H9 (cell line): ENCODE data around the gene SEPTIN7. TPM values are rescaled to one million over a fixed set of nuclear protein-coding genes. Genes with fewer than 3 reads are reported as not detected.

Source experiments
- DNase-seq: peaks from one replicate; pipeline ENCODE4 v3.0.0-alpha.2; 2017
- H2AFZ ChIP-seq: one replicate; pipeline ENCODE4 v1.6.1; 2013; ENCODE audit warnings: mild to moderate bottlenecking, low read length, control low read depth, moderate library complexity
- H2AK5ac ChIP-seq: 2 replicates; pipeline ENCODE4 v1.6.1; 2013; ENCODE audit warnings: low read length, control low read depth, mixed read lengths; ENCODE audit not compliant: insufficient read length
- H2BK120ac ChIP-seq: one replicate; pipeline ENCODE4 v1.6.1; 2013; ENCODE audit warnings: low read depth, mild to moderate bottlenecking, low read length, control low read depth, inconsistent platforms; ENCODE audit not compliant: poor library complexity, severe bottlenecking
- H2BK12ac ChIP-seq: 2 replicates; pipeline ENCODE4 v1.6.1; 2013; ENCODE audit warnings: low read length, control low read depth, mixed read lengths, low read depth; ENCODE audit not compliant: insufficient read length
- H2BK15ac ChIP-seq: 2 replicates; pipeline ENCODE4 v1.6.1; 2013; ENCODE audit warnings: low read depth, low read length, control low read depth
- H2BK20ac ChIP-seq: one replicate; pipeline ENCODE4 v1.6.1; 2013; ENCODE audit warnings: low read depth, mild to moderate bottlenecking, low read length, control low read depth, inconsistent platforms; ENCODE audit not compliant: poor library complexity, severe bottlenecking
- H2BK5ac ChIP-seq: 2 replicates; pipeline ENCODE4 v1.6.1; 2013; ENCODE audit warnings: low read length, control low read depth, mixed read lengths; ENCODE audit not compliant: insufficient read length
- H3K14ac ChIP-seq: 2 replicates; pipeline ENCODE4 v1.6.1; 2013; ENCODE audit warnings: low read length, control low read depth; ENCODE audit not compliant: insufficient read depth
- H3K18ac ChIP-seq: 2 replicates; pipeline ENCODE4 v1.6.1; 2013; ENCODE audit warnings: low read depth, mild to moderate bottlenecking, mixed read lengths, low read length, control low read depth; ENCODE audit not compliant: insufficient read length
- H3K23ac ChIP-seq: 2 replicates; pipeline ENCODE4 v1.6.1; 2013; ENCODE audit warnings: low read length, control low read depth, mixed read lengths, low read depth; ENCODE audit not compliant: insufficient read length
- H3K23me2 ChIP-seq: 2 replicates; pipeline ENCODE4 v1.6.1; 2013; ENCODE audit warnings: low read depth, mild to moderate bottlenecking, mixed read lengths, low read length, control low read depth; ENCODE audit not compliant: insufficient read length, poor library complexity, severe bottlenecking
- H3K27ac ChIP-seq: 2 replicates; pipeline ENCODE4 v1.5.1; 2013; ENCODE audit warnings: low read length, control low read depth, mixed read lengths, low read depth; ENCODE audit not compliant: insufficient read length
- H3K27me3 ChIP-seq: 2 replicates; pipeline ENCODE4 v1.6.1; 2013; ENCODE audit warnings: low read length, control low read depth, inconsistent platforms; ENCODE audit not compliant: insufficient read depth
- H3K4ac ChIP-seq: 2 replicates; pipeline ENCODE4 v1.6.1; 2013; ENCODE audit warnings: low read depth, mild to moderate bottlenecking, control low read depth, inconsistent platforms, low read length, moderate library complexity
- H3K4me1 ChIP-seq: 2 replicates; pipeline ENCODE4 v1.6.1; 2013; ENCODE audit warnings: low read length, control low read depth, inconsistent platforms; ENCODE audit not compliant: insufficient read depth
- H3K4me2 ChIP-seq: 2 replicates; pipeline ENCODE4 v1.6.1; 2013; ENCODE audit warnings: low read length, control low read depth, mixed read lengths; ENCODE audit not compliant: insufficient read length, insufficient read depth
- H3K56ac ChIP-seq: 2 replicates; pipeline ENCODE4 v1.6.1; 2013; ENCODE audit warnings: low read depth, mild to moderate bottlenecking, mixed read lengths, low read length, control low read depth; ENCODE audit not compliant: insufficient read length
- H3K79me1 ChIP-seq: 2 replicates; pipeline ENCODE4 v1.6.1; 2013; ENCODE audit warnings: low read depth, mild to moderate bottlenecking, moderate library complexity, low read length, control low read depth, inconsistent platforms; ENCODE audit not compliant: insufficient read depth, poor library complexity, severe bottlenecking
- H3K79me2 ChIP-seq: 2 replicates; pipeline ENCODE4 v1.6.1; 2013; ENCODE audit warnings: low read length, control low read depth, inconsistent platforms; ENCODE audit not compliant: insufficient read depth
- H3K9ac ChIP-seq: 2 replicates; pipeline ENCODE4 v1.6.1; 2013; ENCODE audit warnings: low read length, control low read depth, mixed read lengths; ENCODE audit not compliant: insufficient read length; ENCODE audit errors: extremely low read depth
- H3K9me3 ChIP-seq: one replicate; pipeline ENCODE4 v1.6.1; 2013; ENCODE audit warnings: low read depth, low read length, inconsistent platforms; ENCODE audit not compliant: control insufficient read depth
- H3T11ph ChIP-seq: one replicate; pipeline ENCODE4 v1.6.1; 2013; ENCODE audit warnings: mild to moderate bottlenecking, low read length, control low read depth, inconsistent platforms
- H4K20me1 ChIP-seq: one replicate; pipeline ENCODE4 v1.6.1; 2013; ENCODE audit not compliant: control insufficient read depth, insufficient read length, insufficient read depth
- H4K5ac ChIP-seq: 2 replicates; pipeline ENCODE4 v1.6.1; 2013; ENCODE audit warnings: low read depth, mild to moderate bottlenecking, mixed read lengths, low read length, control low read depth; ENCODE audit not compliant: insufficient read length
- H4K8ac ChIP-seq: replicated peaks from 2 replicates; pipeline ENCODE4 v1.6.1; 2013; ENCODE audit warnings: low read length, control low read depth, mixed read lengths, low read depth; ENCODE audit not compliant: insufficient read length
- H4K91ac ChIP-seq: 2 replicates; pipeline ENCODE4 v1.6.1; 2013; ENCODE audit warnings: low read depth, mild to moderate bottlenecking, moderate library complexity, mixed read lengths, low read length, control low read depth; ENCODE audit not compliant: insufficient read length
- H3K27ac Mint-ChIP-seq, 3 experiments: 2 replicates in 2 of 3; 3 replicates in 1 of 3; pipeline ENCODE4 v1.8.0; 2020 to 2021; ENCODE audit warnings: mixed read lengths in 3 of 3, mild to moderate bottlenecking in 1 of 3, moderate library complexity in 1 of 3
- H3K27me3 Mint-ChIP-seq: 2 replicates; pipeline ENCODE4 v1.8.0; 2021; ENCODE audit warnings: low read depth, mild to moderate bottlenecking, moderate library complexity, mixed read lengths
- H3K36me3 Mint-ChIP-seq, 3 experiments: 2 replicates in 2 of 3; 3 replicates in 1 of 3; pipeline ENCODE4 v1.8.0; 2020 to 2021; ENCODE audit warnings: low read depth in 3 of 3, mixed read lengths in 3 of 3; ENCODE audit not compliant: insufficient read depth in 1 of 3
- H3K4me1 Mint-ChIP-seq, 2 experiments: 2 replicates each; pipeline ENCODE4 v1.8.0; 2020; ENCODE audit warnings: mixed read lengths in 2 of 2
- H3K4me3 Mint-ChIP-seq, 2 experiments: 2 replicates in 1 of 2; 3 replicates in 1 of 2; pipeline ENCODE4 v1.8.0; 2020 to 2021; ENCODE audit warnings: mild to moderate bottlenecking in 2 of 2, mixed read lengths in 2 of 2, moderate library complexity in 1 of 2
- H3K9me3 Mint-ChIP-seq, 2 experiments: 2 replicates in 1 of 2; 3 replicates in 1 of 2; pipeline ENCODE4 v1.8.0; 2020; ENCODE audit warnings: mild to moderate bottlenecking in 2 of 2, mixed read lengths in 2 of 2, moderate library complexity in 1 of 2
- total RNA-seq: library from RNA; stranded (reverse); gene quantifications from 2 replicates; pipeline ENCODE4 v1.2.1, GENCODE V29; 2021
- TF ChIP-seq, protein P1 (sequence below): fragments of 200-600 bp; sonication (generic); conservative IDR thresholded peaks from 3 replicates; pipeline ENCODE4 v1.8.0; 2021; ENCODE audit warnings: antibody characterized with exemption, mild to moderate bottlenecking

The SEPTIN7 gene
- total RNA-seq, 1 experiment from 2014 or later, result 184 TPM

DNA sequence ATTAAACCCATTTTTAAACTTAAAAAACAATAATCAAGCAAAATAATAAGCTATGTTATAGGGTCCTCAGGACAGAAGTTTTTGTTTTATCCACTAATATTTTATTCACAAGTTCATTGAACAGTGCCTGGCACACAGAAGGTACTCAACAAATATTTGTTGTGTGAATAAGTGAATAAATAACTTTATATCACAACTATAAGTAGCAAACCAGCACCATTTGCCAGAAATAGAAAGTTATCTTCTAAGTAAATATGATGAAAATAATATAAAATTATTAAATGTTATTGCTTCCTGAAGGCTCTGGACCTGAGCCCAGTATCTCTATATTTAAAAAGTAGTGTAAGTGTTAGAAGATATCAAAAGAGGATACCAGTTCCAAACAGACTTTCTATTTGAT lies 29.1 kb upstream of the SEPTIN7 start:
- Histone ChIP-seq H3K79me1 (no peaks in the 10 kb centered on the region), H2BK20ac (no peak overlapping the region), H2BK120ac (no peak overlapping the region), H3K27me3 (no peaks in the 10 kb centered on the region), H2BK12ac (no peak overlapping the region), H3K18ac (no peak overlapping the region), H3K79me2 (no peaks in the 10 kb centered on the region), H4K5ac (no peak overlapping the region), H4K91ac (no peak overlapping the region), H3K4me2 (no peak overlapping the region), H3K4ac (no peak overlapping the region), H4K20me1 (no peaks in the 10 kb centered on the region), H2BK15ac (no peak overlapping the region), H3K23ac (no peak overlapping the region), H3T11ph (no peak overlapping the region), H3K9ac (no peak overlapping the region), H3K14ac (no peak overlapping the region), H3K56ac (no peak overlapping the region), H3K4me1 (no peaks in the 10 kb centered on the region), H2AFZ (no peak overlapping the region), H2BK5ac (no peak overlapping the region), H3K27ac (no peak overlapping the region), H4K8ac (no peak overlapping the region), H2AK5ac (no peak overlapping the region), H3K23me2 (no peaks in the 10 kb centered on the region), H3K9me3 (no peaks in the 10 kb centered on the region)
- peaks cover 0 to 2% (median 0%) of the 10 kb centered on the region in 3 experiments; a peak in 1 of 7 replicates for H3K36me3 Mint-ChIP-seq
- no peak overlapping the region for H3K4me3 Mint-ChIP-seq
- H3K27me3 Mint-ChIP-seq, result no peaks in the 10 kb centered on the region
- H3K9me3 Mint-ChIP-seq, result peaks cover 0 to 2% of the 10 kb centered on the region in 2 experiments; a peak in 1 of 5 replicates
- H3K27ac Mint-ChIP-seq, result no peak overlapping the region
- H3K4me1 Mint-ChIP-seq, result no peaks in the 10 kb centered on the region
- TF ChIP-seq, protein P1, sequence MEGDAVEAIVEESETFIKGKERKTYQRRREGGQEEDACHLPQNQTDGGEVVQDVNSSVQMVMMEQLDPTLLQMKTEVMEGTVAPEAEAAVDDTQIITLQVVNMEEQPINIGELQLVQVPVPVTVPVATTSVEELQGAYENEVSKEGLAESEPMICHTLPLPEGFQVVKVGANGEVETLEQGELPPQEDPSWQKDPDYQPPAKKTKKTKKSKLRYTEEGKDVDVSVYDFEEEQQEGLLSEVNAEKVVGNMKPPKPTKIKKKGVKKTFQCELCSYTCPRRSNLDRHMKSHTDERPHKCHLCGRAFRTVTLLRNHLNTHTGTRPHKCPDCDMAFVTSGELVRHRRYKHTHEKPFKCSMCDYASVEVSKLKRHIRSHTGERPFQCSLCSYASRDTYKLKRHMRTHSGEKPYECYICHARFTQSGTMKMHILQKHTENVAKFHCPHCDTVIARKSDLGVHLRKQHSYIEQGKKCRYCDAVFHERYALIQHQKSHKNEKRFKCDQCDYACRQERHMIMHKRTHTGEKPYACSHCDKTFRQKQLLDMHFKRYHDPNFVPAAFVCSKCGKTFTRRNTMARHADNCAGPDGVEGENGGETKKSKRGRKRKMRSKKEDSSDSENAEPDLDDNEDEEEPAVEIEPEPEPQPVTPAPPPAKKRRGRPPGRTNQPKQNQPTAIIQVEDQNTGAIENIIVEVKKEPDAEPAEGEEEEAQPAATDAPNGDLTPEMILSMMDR, result no peak
- no peak for DNase-seq
